Measurements from ENCODE around the gene UQCRFS1. TPM values are rescaled to one million over a fixed set of nuclear protein-coding genes. Genes with fewer than 3 reads are reported as not detected.

UQCRFS1 gene
- total and polyA plus RNA-seq, 2 donors from 2014 or later, result 37.9 to 148 TPM

- Histone ChIP-seq H3K36me3 (ENCODE audit: control insufficient read depth in 2 of 3, insufficient read depth in 3 of 3, low read length in 3 of 3) (no peaks in the 10 kb centered on the region), H3K9me3 (ENCODE audit: control insufficient read depth in 2 of 3, insufficient read depth in 1 of 3, low read length in 3 of 3) (no peaks in the 10 kb centered on the region), H3K4me3 (ENCODE audit: low read length in 3 of 3) (no peak overlapping the region), H3K9ac (ENCODE audit: low read length in 3 of 3) (no peak overlapping the region), H3K27ac (ENCODE audit: low read depth in 2 of 2, low read length in 2 of 2) (no peak overlapping the region), H3K4me1 (ENCODE audit: control insufficient read depth in 2 of 3, insufficient read depth in 2 of 3, low read depth in 1 of 3, low read length in 3 of 3) (no peaks in the 10 kb centered on the region), H3K27me3 (ENCODE audit: control insufficient read depth, insufficient read depth, low read length) (no peaks in the 10 kb centered on the region)
- no peak for FAIRE-seq
- DNase-seq, result no peak
- intact Hi-C loops (cut with DNase I), result no loop called here
- TF ChIP-seq, protein P1, sequence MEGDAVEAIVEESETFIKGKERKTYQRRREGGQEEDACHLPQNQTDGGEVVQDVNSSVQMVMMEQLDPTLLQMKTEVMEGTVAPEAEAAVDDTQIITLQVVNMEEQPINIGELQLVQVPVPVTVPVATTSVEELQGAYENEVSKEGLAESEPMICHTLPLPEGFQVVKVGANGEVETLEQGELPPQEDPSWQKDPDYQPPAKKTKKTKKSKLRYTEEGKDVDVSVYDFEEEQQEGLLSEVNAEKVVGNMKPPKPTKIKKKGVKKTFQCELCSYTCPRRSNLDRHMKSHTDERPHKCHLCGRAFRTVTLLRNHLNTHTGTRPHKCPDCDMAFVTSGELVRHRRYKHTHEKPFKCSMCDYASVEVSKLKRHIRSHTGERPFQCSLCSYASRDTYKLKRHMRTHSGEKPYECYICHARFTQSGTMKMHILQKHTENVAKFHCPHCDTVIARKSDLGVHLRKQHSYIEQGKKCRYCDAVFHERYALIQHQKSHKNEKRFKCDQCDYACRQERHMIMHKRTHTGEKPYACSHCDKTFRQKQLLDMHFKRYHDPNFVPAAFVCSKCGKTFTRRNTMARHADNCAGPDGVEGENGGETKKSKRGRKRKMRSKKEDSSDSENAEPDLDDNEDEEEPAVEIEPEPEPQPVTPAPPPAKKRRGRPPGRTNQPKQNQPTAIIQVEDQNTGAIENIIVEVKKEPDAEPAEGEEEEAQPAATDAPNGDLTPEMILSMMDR (IDR thresholded peaks at IDR 0.05; ENCODE audit: borderline replicate concordance, extremely low read depth, insufficient read depth), result no peak
Observed at GRCh38 chr19:29245215-29245614, 32.3 kb upstream of the UQCRFS1 start.

DNA sequence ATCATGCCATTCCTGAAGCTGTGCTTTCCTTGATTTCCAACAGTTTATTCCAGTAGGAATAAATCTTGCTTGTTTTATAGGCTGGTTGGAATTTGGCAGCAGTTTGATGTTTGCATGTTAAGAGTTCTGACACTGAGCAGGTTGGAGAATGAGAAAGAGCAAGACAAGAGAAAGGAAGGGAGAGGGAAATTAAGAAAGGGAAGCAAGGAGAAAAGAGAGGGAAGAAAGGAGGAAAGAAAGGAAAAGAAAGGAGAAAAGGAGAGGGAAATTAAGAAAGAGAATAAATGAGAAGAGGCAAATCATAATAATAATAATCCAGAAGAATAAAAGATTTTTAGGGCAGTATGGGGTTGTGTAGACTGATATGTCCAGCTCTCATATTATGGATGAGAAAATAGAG is 28.4 kb upstream of the UQCRFS1 start:
- H3K4me1 ChIP-seq (ENCODE audit: control insufficient read depth in 2 of 3, insufficient read depth in 2 of 3, low read depth in 1 of 3, low read length in 3 of 3), result no peaks in the 10 kb centered on the region
- no peak for FAIRE-seq

GRCh38 chr19:29239213-29239776 is 26.3 kb upstream of the UQCRFS1 start:
- TF ChIP-seq, protein P1 (IDR thresholded peaks at IDR 0.05; ENCODE audit: borderline replicate concordance, extremely low read depth, insufficient read depth), result no peak
- intact Hi-C loops (cut with DNase I), result no loop called here
- Histone ChIP-seq H3K27ac (ENCODE audit: low read depth in 2 of 2, low read length in 2 of 2) (no peak overlapping the region), H3K4me1 (ENCODE audit: control insufficient read depth in 2 of 3, insufficient read depth in 2 of 3, low read depth in 1 of 3, low read length in 3 of 3) (no peaks in the 10 kb centered on the region), H3K36me3 (ENCODE audit: control insufficient read depth in 2 of 3, insufficient read depth in 3 of 3, low read length in 3 of 3) (no peaks in the 10 kb centered on the region), H3K9me3 (ENCODE audit: control insufficient read depth in 2 of 3, insufficient read depth in 1 of 3, low read length in 3 of 3) (no peaks in the 10 kb centered on the region), H3K9ac (ENCODE audit: low read length in 3 of 3) (no peak overlapping the region), H3K4me3 (ENCODE audit: low read length in 3 of 3) (no peak overlapping the region), H3K27me3 (ENCODE audit: control insufficient read depth, insufficient read depth, low read length) (no peaks in the 10 kb centered on the region)
- DNase-seq (no peak), FAIRE-seq (no peak)

More for the DNA sequence above, 28.4 kb upstream of the UQCRFS1 start:
- no peak overlapping the region for H3K27ac ChIP-seq (ENCODE audit: low read depth in 2 of 2, low read length in 2 of 2)
- DNase-seq, result no peak
- intact Hi-C loops (cut with DNase I), result no loop called here
- no peaks in the 10 kb centered on the region for H3K9me3 ChIP-seq (ENCODE audit: control insufficient read depth in 2 of 3, insufficient read depth in 1 of 3, low read length in 3 of 3)
- no peak overlapping the region for H3K9ac ChIP-seq (ENCODE audit: low read length in 3 of 3)
- H3K4me3 ChIP-seq (ENCODE audit: low read length in 3 of 3), result no peak overlapping the region
- H3K36me3 ChIP-seq (ENCODE audit: control insufficient read depth in 2 of 3, insufficient read depth in 3 of 3, low read length in 3 of 3), result no peaks in the 10 kb centered on the region
- no peaks in the 10 kb centered on the region for H3K27me3 ChIP-seq (ENCODE audit: control insufficient read depth, insufficient read depth, low read length)
- TF ChIP-seq, protein P1 (IDR thresholded peaks at IDR 0.05; ENCODE audit: borderline replicate concordance, extremely low read depth, insufficient read depth), result no peak

- intact Hi-C loops (cut with DNase I), result no loop called here
- Histone ChIP-seq H3K4me3 (ENCODE audit: low read length in 3 of 3) (no peak overlapping the region), H3K9me3 (ENCODE audit: control insufficient read depth in 2 of 3, insufficient read depth in 1 of 3, low read length in 3 of 3) (no peaks in the 10 kb centered on the region), H3K9ac (ENCODE audit: low read length in 3 of 3) (no peak overlapping the region), H3K36me3 (ENCODE audit: control insufficient read depth in 2 of 3, insufficient read depth in 3 of 3, low read length in 3 of 3) (no peaks in the 10 kb centered on the region), H3K27ac (ENCODE audit: low read depth in 2 of 2, low read length in 2 of 2) (no peak overlapping the region), H3K27me3 (ENCODE audit: control insufficient read depth, insufficient read depth, low read length) (no peaks in the 10 kb centered on the region), H3K4me1 (ENCODE audit: control insufficient read depth in 2 of 3, insufficient read depth in 2 of 3, low read depth in 1 of 3, low read length in 3 of 3) (no peaks in the 10 kb centered on the region)
- FAIRE-seq (no peak), DNase-seq (no peak)
- TF ChIP-seq, protein P1 (IDR thresholded peaks at IDR 0.05; ENCODE audit: borderline replicate concordance, extremely low read depth, insufficient read depth), result no peak
Observed at GRCh38 chr19:29233591-29233990, 20.6 kb upstream of the UQCRFS1 start.

Measured in kidney (tissue), 14 donors.